Thymus (tissue), 11 donors: Measurements from ENCODE around the gene CENPX. TPM values are rescaled to one million over a fixed set of nuclear protein-coding genes. Genes with fewer than 3 reads are reported as not detected.

Experiments
- DNase-seq, 9 donors: peaks; one replicate each; pipeline ENCODE4 v3.0.0-alpha.2; 2013; ENCODE audit warnings: low spot score in 9 of 9, low read depth in 6 of 9, missing footprints in 1 of 9
- H3K27ac ChIP-seq, 2 donors: one replicate each; pipeline ENCODE4 v1.5.1; 2013; ENCODE audit warnings: control low read depth in 1 of 2, low read depth in 1 of 2, low read length in 1 of 2, mild to moderate bottlenecking in 1 of 2, moderate library complexity in 1 of 2
- H3K27me3 ChIP-seq, 2 donors: one replicate each; pipeline ENCODE4 v1.5.1; 2013; ENCODE audit warnings: low read length in 1 of 2; ENCODE audit not compliant: control insufficient read depth in 2 of 2, insufficient read depth in 1 of 2
- H3K36me3 ChIP-seq, 2 donors: one replicate each; pipeline ENCODE4 v1.5.1; 2013; ENCODE audit warnings: low read length in 1 of 2, mild to moderate bottlenecking in 1 of 2, moderate library complexity in 1 of 2; ENCODE audit not compliant: control insufficient read depth in 2 of 2, insufficient read depth in 2 of 2
- H3K4me1 ChIP-seq, 2 donors: one replicate each; pipeline ENCODE4 v1.5.1; 2013; ENCODE audit warnings: low read length in 2 of 2; ENCODE audit not compliant: control insufficient read depth in 2 of 2, insufficient read depth in 2 of 2
- H3K4me3 ChIP-seq, 2 donors: one replicate each; pipeline ENCODE4 v1.5.1; 2013; ENCODE audit warnings: low read length in 2 of 2, control low read depth in 1 of 2, mild to moderate bottlenecking in 1 of 2
- H3K9me3 ChIP-seq, 2 donors: one replicate each; pipeline ENCODE4 v1.5.1; 2013; ENCODE audit warnings: low read length in 1 of 2, mild to moderate bottlenecking in 1 of 2; ENCODE audit not compliant: control insufficient read depth in 2 of 2, insufficient read depth in 1 of 2
- WGBS: extraction: QIAGEN DNeasy Blood & Tissue Kit; methylation state at CpG from one replicate; pipeline ENCODE4 v1.1.7; 2013; 5-methylcytosine and 5-hydroxymethylcytosine counted together
- polyA plus RNA-seq: library from polyadenylated mRNA; stranded (reverse); fragments of 200-250 nt; gene quantifications from one replicate; pipeline ENCODE4 v1.2.3, GENCODE V29; 2013
- total RNA-seq: library from RNA; stranded (reverse); fragments of 120-200 nt; gene quantifications from one replicate; pipeline ENCODE4 v1.2.4, GENCODE V29; 2013
- donor health status: healthy.

The CENPX gene
- total and polyA plus RNA-seq, 2 donors = 44.5 to 79.7 TPM

DNA sequence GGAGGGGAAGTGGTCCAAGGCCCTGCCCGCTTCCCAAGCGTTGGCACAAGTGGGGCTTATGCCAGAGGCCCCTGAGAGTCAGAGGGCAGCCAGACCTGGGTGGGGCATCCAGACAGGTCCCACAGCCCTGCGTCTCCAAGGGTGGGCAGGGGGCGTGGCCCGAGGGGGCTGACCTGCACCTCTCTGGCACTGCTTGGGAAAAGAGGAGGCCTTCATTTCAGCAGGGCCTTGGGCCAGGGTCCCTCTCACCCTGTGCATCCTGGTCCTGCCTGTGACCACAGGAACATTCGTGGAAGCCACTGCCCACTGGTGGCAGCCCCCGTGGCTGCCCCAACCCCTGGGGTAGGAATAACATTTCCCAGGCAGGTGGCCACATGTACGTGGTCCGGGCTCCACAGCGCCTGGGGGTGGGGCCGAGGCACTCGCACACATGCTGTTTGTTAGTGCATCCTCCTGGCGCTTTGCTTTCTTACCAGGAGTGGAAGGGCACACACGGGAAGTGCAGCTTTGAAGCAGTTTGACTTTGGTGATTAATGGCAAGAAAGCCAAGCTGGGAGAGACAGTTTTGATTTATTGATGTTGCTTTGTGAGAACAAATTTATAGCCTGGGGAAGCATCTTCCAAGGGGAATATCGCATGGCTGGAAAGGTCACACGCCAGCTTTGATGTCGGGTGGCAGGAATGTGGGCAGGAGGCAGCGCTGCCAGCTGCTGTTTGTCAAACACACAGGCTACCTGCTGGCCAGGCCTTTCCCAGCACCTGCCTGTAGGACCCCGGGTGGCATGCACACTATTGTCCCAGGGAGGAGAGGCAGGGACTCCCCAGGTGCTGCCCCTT is 4.3 kb downstream of the CENPX start:
- H3K27ac ChIP-seq = no peak overlapping the region
- 95% methylated on average over 19 of the region's 19 CpGs for WGBS
- H3K9me3 ChIP-seq = peaks cover 0 to 5% of the 10 kb centered on the region in 2 donors
- H3K27me3 ChIP-seq = no peaks in the 10 kb centered on the region
- peaks cover 8 to 20% of the 10 kb centered on the region in 2 donors for H3K4me1 ChIP-seq
- H3K4me3 ChIP-seq = no peak overlapping the region
- DNase-seq = no peak
- H3K36me3 ChIP-seq = peaks cover 10 to 16% of the 10 kb centered on the region in 2 donors

DNA sequence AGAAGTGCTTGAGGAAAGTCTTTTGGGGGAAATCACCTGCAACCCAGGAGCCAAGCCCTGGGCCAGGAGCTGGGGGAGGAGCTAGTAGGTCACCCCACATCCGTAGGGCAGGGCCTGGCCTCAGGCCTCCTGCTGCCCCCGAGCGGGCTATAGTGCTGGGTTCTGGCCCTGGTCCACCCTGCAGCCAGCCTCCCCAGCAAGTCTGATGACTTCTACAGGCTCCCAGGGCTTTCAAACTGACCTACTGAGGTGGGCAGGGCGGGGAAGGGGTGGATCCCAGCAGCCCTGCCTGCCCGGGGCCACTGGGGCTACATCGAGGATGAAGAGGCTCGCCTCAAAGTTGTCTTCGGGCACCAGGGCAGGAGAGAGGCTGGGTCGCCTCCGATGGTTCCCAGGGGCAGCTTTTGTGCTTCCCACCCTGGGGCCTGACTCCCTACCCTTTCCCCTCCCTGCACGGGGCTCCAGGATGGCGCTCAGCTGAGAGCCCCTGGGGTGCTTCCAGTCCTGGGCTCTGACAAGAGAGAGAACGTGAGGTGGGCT is 5.0 kb downstream of the CENPX start:
- Histone ChIP-seq H3K9me3 (peaks cover 0 to 5% of the 10 kb centered on the region in 2 donors), H3K27ac (no peak overlapping the region), H3K4me3 (no peak overlapping the region), H3K27me3 (no peaks in the 10 kb centered on the region), H3K36me3 (peaks cover 10 to 16% of the 10 kb centered on the region in 2 donors), H3K4me1 (peaks cover 8 to 26% of the 10 kb centered on the region in 2 donors)
- 88% methylated on average over 13 of the region's 13 CpGs for WGBS
- no peak for DNase-seq

GRCh38 chr17:82016875-82017459 is 5.7 kb downstream of the CENPX start:
- H3K9me3 ChIP-seq = peaks cover 0 to 5% of the 10 kb centered on the region in 2 donors
- peaks cover 10 to 16% of the 10 kb centered on the region in 2 donors for H3K36me3 ChIP-seq
- no peak overlapping the region for H3K27ac ChIP-seq
- DNase-seq = no peak
- WGBS = 99% methylated on average over 24 of the region's 24 CpGs
- H3K27me3 ChIP-seq = no peaks in the 10 kb centered on the region
- H3K4me3 ChIP-seq = no peak overlapping the region
- peaks cover 8 to 29% of the 10 kb centered on the region in 2 donors for H3K4me1 ChIP-seq

GRCh38 chr17:82016061-82016874 is 6.4 kb downstream of the CENPX start:
- Histone ChIP-seq H3K36me3 (peaks cover 10 to 18% of the 10 kb centered on the region in 2 donors), H3K4me3 (no peak overlapping the region), H3K27me3 (no peaks in the 10 kb centered on the region), H3K9me3 (peaks cover 0 to 5% of the 10 kb centered on the region in 2 donors), H3K4me1 (peaks cover under 1 to 29% of the 10 kb centered on the region in 2 donors), H3K27ac (no peak overlapping the region)
- no peak for DNase-seq
- WGBS = 96% methylated on average over 28 of the region's 28 CpGs

DNA sequence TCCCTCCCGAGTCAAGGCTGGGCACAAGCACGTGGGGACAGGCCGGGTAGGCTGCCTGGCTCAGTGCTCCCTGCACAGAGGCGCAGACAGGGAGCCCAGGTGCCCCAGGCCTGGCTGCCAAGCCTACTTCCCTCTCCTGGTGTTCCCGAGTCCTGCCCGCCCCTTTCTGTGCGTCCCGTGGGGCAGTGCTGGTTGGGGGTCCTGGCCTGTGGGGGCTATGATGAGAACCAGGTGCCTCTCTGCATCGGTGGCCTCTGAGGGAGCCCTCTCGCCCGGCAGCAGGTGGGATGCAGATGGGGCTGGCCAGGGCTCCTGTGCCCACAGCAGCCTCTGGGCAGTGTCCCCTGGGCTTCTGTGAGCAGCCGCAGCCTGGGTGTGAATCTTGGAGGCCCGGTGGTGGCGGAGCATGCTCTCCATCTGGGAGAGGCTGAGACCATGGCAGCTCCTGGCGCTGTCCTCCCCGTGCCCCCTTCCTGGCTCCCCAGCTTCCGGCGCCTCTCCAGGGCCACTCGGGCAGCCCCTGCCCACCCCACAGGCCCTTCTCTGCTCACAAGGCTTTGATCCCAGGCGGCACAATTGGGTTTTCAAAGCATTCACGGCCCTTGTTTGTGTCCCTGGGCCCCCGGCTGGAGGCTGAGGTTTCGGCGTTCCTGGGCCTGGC is 7.2 kb downstream of the CENPX start:
- DNase-seq = no peak
- no peaks in the 10 kb centered on the region for H3K27me3 ChIP-seq
- no peak overlapping the region for H3K4me3 ChIP-seq
- WGBS = 95% methylated on average over 24 of the region's 24 CpGs
- no peak overlapping the region for H3K27ac ChIP-seq
- peaks cover 10 to 18% of the 10 kb centered on the region in 2 donors for H3K36me3 ChIP-seq
- H3K9me3 ChIP-seq = peaks cover 0 to 5% of the 10 kb centered on the region in 2 donors
- H3K4me1 ChIP-seq = peaks cover 0 to 24% of the 10 kb centered on the region in 2 donors

- 89% methylated on average over 13 of the region's 13 CpGs for WGBS
- no peak for DNase-seq
- no peak overlapping the region for H3K27ac ChIP-seq
- H3K27me3 ChIP-seq = no peaks in the 10 kb centered on the region
- no peak overlapping the region for H3K4me3 ChIP-seq
- peaks cover 0 to 5% of the 10 kb centered on the region in 2 donors for H3K9me3 ChIP-seq
- peaks cover 10 to 18% of the 10 kb centered on the region in 2 donors for H3K36me3 ChIP-seq
- H3K4me1 ChIP-seq = peaks cover 0 to 24% of the 10 kb centered on the region in 2 donors
Measured at GRCh38 chr17:82014971-82015310, 7.7 kb downstream of the CENPX start.

DNA sequence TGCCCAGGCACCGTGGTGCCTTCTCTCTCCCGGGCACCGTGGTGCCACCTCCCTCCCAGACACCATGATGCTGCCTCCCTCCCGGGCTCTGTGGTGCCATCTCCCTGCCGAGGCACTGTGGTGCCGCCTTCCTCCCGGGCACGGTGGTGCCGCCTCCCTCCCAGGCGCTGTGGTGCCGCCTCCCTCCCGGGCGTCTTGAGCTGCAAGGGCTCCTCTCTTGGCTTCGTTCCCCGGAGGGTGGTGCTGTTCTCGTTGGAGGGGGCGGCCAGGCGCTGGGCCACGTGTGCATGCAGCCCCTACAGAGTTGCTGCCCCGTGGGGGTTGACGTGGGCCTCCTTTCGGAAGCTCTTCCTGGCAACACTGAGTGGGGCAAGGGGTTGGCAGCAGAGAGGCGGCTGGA is 8.2 kb downstream of the CENPX start:
- 95% methylated on average over 23 of the region's 23 CpGs for WGBS
- DNase-seq = no peak
- peaks cover 10 to 18% of the 10 kb centered on the region in 2 donors for H3K36me3 ChIP-seq
- H3K27me3 ChIP-seq = no peaks in the 10 kb centered on the region
- no peak overlapping the region for H3K4me3 ChIP-seq
- H3K4me1 ChIP-seq = peaks cover 0 to 21% of the 10 kb centered on the region in 2 donors
- peaks cover 0 to 5% of the 10 kb centered on the region in 2 donors for H3K9me3 ChIP-seq
- H3K27ac ChIP-seq = no peak overlapping the region

- Histone ChIP-seq H3K27me3 (no peaks in the 10 kb centered on the region), H3K9me3 (peaks cover 0 to 5% of the 10 kb centered on the region in 2 donors), H3K27ac (no peak overlapping the region), H3K4me3 (no peak overlapping the region), H3K4me1 (peaks cover 0 to 20% of the 10 kb centered on the region in 2 donors), H3K36me3 (peaks cover 7 to 20% of the 10 kb centered on the region in 2 donors)
- no peak for DNase-seq
- WGBS = 98% methylated on average over 16 of the region's 16 CpGs
Measured at GRCh38 chr17:82013772-82014321, 8.8 kb downstream of the CENPX start.
